H4 (cell line): ENCODE results near the gene HEG1. TPM values are rescaled to one million over a fixed set of nuclear protein-coding genes. Genes with fewer than 3 reads are reported as not detected.

Experiments
- total RNA-seq: library from RNA; depleted of rRNA; stranded (reverse); fragments of >200 nt; shearing (Covaris generic); gene quantifications from 2 replicates; pipeline ENCODE4 v1.2.3, GENCODE V29; 2014; rRNA removed

HEG1 gene
- total RNA-seq, 1 experiment from 2014 or later = 57.7 TPM

Other genes starting within 250 kb of the HEG1 start
- gene ITGB5, start 168.6 kb downstream of the HEG1 start, total RNA-seq = 189 and 223 TPM in 2 replicates
- 0.12 and 0.14 TPM in 2 replicates for gene MUC13, start 121.2 kb downstream of the HEG1 start, total RNA-seq
- gene SLC12A8, start 156.8 kb upstream of the HEG1 start, total RNA-seq = 122 and 126 TPM in 2 replicates